Stimulated activated naive CD8-positive, alpha-beta T cell treated with anti-CD3 and anti-CD28 coated beads, Interleukin-15, Interleukin-2, amounts not matched to agents 100 ng/mL and 50 ng/mL, for 24 hours (primary cell): ENCODE data around the gene HPDL.

Experiments
- H3K27ac Mint-ChIP-seq: one replicate; pipeline ENCODE4 v1.8.0; 2021; ENCODE audit warnings: mild to moderate bottlenecking, mixed read lengths
- H3K27me3 Mint-ChIP-seq: one replicate; pipeline ENCODE4 v1.8.0; 2021; ENCODE audit warnings: mixed read lengths
- H3K36me3 Mint-ChIP-seq: one replicate; pipeline ENCODE4 v1.8.0; 2021; ENCODE audit warnings: low read depth, mixed read lengths
- H3K4me1 Mint-ChIP-seq: one replicate; pipeline ENCODE4 v1.8.0; 2021; ENCODE audit warnings: low read depth, mixed read lengths
- H3K4me3 Mint-ChIP-seq: one replicate; pipeline ENCODE4 v1.8.0; 2021; ENCODE audit warnings: mild to moderate bottlenecking, mixed read lengths
- H3K9me3 Mint-ChIP-seq: one replicate; pipeline ENCODE4 v1.8.0; 2021; ENCODE audit warnings: mixed read lengths

HPDL gene

DNA sequence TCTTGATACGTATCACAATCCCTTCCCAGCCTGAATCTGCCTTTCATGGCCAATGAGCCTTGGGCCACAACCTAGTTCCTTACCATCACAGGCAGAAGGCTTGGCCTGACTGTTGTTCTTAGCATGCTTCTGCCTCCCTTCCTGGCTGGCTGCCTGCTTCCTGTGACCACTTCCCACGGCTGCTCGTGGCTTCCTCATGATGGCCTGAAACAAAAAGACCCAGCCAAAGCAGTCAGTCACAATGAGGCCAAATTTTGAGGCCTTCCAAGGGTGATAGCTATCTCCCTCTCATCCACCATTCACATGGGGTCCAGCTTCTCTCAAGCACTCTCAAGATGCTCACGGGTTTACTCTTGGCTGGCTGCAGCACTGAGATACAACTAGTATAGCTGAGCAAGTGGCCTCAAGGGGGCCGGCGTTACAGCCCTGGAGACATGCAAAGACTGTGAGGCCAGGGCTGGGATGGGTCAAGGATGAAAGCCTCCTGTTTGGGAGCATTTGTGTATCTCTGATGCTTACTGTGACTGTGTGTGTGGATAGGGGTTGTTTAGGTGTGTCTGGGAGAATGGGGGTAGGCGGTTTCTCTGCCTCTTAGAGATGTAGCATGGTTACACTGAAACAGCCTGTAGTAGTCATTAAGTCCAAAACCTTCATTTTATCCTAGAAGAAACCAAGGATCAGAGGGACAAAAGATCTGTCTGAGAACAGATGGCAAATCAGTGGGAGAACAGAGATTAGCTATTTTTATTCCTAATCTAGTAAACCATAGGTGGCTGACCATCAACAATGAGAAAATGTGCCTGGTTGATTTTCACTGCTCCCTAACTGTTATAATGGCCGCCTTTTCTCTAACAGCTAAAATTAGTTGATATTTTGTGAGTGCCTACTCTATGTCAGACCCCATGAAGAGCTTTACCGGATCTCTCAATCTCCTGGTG is 7.9 kb downstream of the HPDL start:
- Mint-ChIP-seq H3K36me3 (peaks cover 44% of the 10 kb centered on the region), H3K4me3 (no peak overlapping the region), H3K27ac (peak overlapping the region; percentile 20), H3K27me3 (no peaks in the 10 kb centered on the region), H3K4me1 (peaks cover 29% of the 10 kb centered on the region), H3K9me3 (no peaks in the 10 kb centered on the region)

- Mint-ChIP-seq H3K27ac (no peak overlapping the region), H3K36me3 (peaks cover 45% of the 10 kb centered on the region), H3K27me3 (no peaks in the 10 kb centered on the region), H3K4me3 (no peak overlapping the region), H3K9me3 (no peaks in the 10 kb centered on the region), H3K4me1 (peaks cover 37% of the 10 kb centered on the region)
These were observed 9.2 kb downstream of the HPDL start for GRCh38 chr1:45335855-45336324.

DNA sequence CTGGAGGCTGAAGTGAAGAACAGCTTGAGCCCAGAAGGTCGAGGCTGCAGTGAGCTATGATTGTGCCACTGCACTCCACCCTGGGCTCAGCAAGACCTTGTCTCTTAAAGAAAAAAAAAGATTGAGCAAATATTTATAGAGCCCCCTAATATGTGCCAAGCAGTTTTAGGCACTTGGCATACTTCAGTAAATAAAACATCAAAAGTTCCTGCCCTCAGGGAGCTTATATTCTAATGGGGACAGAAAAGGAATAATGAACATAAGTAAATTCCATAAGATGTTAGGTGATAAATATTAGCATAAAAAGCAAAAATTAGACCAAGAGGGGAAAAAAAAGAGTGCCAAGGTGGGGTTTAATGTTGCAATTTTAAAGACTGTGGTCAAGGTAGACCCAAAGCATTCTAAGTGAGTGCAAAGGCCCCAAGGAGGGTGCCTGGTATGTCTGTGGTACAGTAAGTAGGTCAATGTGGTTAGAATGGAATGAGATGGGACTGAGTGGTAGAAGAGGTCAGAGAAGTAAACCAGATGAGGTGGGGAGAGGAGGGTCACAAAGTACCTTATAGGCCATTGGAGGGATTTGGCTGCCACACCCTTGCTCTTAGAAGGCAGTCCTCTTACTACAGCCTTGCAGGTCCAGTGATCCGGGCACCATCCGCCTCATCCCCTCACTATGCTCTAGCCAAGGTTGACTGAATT is 11.1 kb downstream of the HPDL start:
- peaks cover 61% of the 10 kb centered on the region for H3K36me3 Mint-ChIP-seq
- H3K9me3 Mint-ChIP-seq, result no peaks in the 10 kb centered on the region
- peak overlapping the region; percentile 100 for H3K27ac Mint-ChIP-seq
- no peaks in the 10 kb centered on the region for H3K27me3 Mint-ChIP-seq
- peaks cover 53% of the 10 kb centered on the region for H3K4me1 Mint-ChIP-seq
- H3K4me3 Mint-ChIP-seq, result peak overlapping the region; percentile 99

- Mint-ChIP-seq H3K27ac (peak within 1 kb of the TSS; percentile 100), H3K36me3 (peaks cover 66% of the 10 kb centered on the region), H3K4me3 (peak within 1 kb of the TSS; percentile 99), H3K9me3 (no peaks in the 10 kb centered on the region), H3K4me1 (peaks cover 46% of the 10 kb centered on the region), H3K27me3 (no peaks in the 10 kb centered on the region)
These were observed 13.3 kb downstream of the HPDL start, which contains the start of the genes MUTYH and TOE1 for GRCh38 chr1:45339789-45340558. Gene MUTYH, minus strand, starts transcription at chr1:45340440. Its CDS starts 5,935 bp downstream, at chr1:45334505. Gene TOE1, plus strand, starts transcription at chr1:45340170. Its CDS starts 83 bp downstream, at chr1:45340253.

GRCh38 chr1:45340816-45341466 is 14.2 kb downstream of the HPDL start:
- Mint-ChIP-seq H3K9me3 (no peaks in the 10 kb centered on the region), H3K4me3 (peak overlapping the region; percentile 99), H3K27me3 (no peaks in the 10 kb centered on the region), H3K36me3 (peaks cover 75% of the 10 kb centered on the region), H3K4me1 (peaks cover 46% of the 10 kb centered on the region), H3K27ac (peak overlapping the region; percentile 100)

DNA sequence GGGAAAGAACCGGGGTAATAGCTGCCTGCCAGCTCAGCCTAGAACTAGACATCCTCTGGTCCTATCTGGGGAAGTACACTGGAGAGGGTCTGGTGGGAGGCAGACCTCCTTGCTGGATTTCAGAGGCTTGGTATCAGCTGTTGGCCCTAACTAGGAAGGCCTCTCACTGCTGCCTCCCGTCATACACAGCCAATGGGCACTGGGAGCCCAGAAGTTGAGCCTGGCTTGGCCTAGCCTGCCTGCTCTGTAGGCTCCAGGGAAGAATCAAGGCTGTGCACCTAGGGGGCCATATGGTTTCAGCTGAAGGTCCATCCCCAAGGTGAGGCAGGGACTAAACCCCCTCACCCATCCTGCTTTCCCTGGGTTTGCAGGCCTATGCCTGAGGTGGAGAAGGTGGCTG is 17.8 kb downstream of the HPDL start:
- peaks cover 66% of the 10 kb centered on the region for H3K36me3 Mint-ChIP-seq
- H3K4me1 Mint-ChIP-seq, result peaks cover 31% of the 10 kb centered on the region
- no peak overlapping the region for H3K4me3 Mint-ChIP-seq
- H3K9me3 Mint-ChIP-seq, result no peaks in the 10 kb centered on the region
- no peak overlapping the region for H3K27ac Mint-ChIP-seq
- H3K27me3 Mint-ChIP-seq, result no peaks in the 10 kb centered on the region

DNA sequence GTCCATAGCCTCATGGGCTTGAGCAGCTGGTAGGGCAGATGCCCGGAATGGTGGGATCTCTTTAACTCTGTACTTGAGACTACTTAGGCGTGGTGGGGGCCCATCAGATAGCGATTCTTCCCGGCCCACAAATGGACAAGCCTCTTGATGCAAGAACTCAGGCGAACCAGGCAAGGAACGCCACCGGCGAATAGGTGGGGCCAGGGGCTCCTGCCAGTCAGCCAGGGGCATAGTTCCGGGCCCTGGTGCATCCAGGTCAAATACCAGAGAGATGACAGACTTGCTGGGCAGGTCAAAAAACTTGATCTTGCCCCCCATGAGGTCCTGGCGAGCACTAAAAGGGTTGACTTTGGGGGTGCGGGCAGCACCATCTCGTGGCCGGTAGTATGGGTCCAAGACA is 18.3 kb downstream of the HPDL start:
- no peak overlapping the region for H3K4me3 Mint-ChIP-seq
- no peak overlapping the region for H3K27ac Mint-ChIP-seq
- H3K9me3 Mint-ChIP-seq, result no peaks in the 10 kb centered on the region
- H3K4me1 Mint-ChIP-seq, result peaks cover 28% of the 10 kb centered on the region
- H3K27me3 Mint-ChIP-seq, result no peaks in the 10 kb centered on the region
- peaks cover 63% of the 10 kb centered on the region for H3K36me3 Mint-ChIP-seq

- Mint-ChIP-seq H3K27me3 (no peaks in the 10 kb centered on the region), H3K27ac (no peak overlapping the region), H3K4me3 (no peak overlapping the region), H3K4me1 (peaks cover 16% of the 10 kb centered on the region), H3K9me3 (no peaks in the 10 kb centered on the region), H3K36me3 (peaks cover 49% of the 10 kb centered on the region)
These were observed 19.8 kb downstream of the HPDL start for GRCh38 chr1:45346473-45346872.

DNA sequence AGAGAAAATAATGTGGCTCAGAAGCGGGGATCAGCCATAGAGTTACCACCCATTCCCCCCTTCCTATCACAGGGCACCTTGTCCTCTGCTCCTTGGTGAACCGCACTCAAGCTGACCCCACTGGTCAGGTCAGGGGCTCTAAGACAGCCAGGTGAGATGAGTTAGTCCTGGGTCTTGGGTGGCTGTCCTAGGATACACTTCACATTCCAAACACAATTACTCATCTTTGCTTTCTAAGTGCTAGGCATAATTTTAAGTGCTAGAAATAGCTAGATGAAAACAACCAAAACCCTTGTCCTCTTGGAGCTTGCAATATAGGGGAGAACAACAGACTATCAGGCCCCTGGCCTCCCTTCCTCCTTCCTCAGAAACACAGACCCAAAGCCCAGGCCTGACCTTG is 21.3 kb downstream of the HPDL start:
- Mint-ChIP-seq H3K27me3 (no peaks in the 10 kb centered on the region), H3K9me3 (no peaks in the 10 kb centered on the region), H3K27ac (no peak overlapping the region), H3K4me1 (peaks cover 4% of the 10 kb centered on the region), H3K36me3 (peaks cover 34% of the 10 kb centered on the region), H3K4me3 (no peak overlapping the region)

DNA sequence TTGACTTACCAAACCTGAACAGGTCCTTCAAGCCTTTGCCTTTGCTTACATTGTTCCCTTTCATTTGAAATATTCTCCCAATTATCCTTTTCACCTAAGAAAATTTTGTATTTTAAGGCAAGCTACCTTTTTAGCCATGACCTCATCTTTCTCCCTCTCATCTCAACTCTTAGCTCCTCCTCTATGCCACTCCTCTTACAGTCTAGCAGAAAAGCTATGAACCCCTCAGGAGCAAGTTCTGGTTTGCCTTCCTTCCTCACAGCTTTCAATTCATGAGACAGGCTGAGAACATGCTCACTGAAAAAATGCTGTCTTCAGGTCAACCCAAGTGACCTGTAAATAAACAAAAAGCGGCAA is 21.9 kb downstream of the HPDL start:
- Mint-ChIP-seq H3K36me3 (peaks cover 28% of the 10 kb centered on the region), H3K4me3 (no peak overlapping the region), H3K27me3 (no peaks in the 10 kb centered on the region), H3K27ac (no peak overlapping the region), H3K4me1 (peaks cover 4% of the 10 kb centered on the region), H3K9me3 (no peaks in the 10 kb centered on the region)

DNA sequence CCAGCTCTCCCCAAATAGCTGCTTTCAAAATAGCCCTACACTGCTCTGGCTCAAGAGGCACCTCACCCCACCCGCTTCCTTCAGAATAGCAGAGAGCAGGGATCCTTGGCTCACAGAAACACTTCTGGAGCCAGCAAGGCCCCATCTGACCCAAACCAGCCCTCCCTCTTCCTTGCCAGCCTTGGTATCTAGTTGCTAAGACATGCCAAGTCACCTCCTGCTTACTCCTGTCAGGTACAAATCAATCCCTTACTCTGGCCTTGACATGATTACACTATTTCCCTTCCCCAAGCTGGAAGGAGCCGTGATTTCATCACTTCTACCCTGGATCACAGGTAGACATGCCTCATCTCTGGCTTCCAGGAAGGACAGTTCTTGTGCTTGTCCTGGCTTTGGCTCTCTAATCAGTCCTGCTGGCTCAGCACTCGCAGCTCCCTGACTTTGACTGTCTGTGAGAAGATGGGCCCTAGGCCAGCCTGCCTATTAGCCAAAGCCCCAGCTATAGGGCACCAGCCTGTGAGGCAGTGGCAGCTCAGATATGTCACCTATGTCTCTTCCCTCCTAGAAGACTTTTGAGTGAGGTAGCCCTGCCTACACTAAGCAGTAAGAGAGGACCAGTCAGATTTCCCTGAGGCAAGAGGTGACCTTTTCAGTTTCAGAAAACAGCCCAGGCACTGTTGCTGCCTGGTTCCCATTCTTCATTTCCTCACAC is 22.4 kb downstream of the HPDL start:
- H3K4me1 Mint-ChIP-seq, result peaks cover 4% of the 10 kb centered on the region
- H3K4me3 Mint-ChIP-seq, result no peak overlapping the region
- no peaks in the 10 kb centered on the region for H3K9me3 Mint-ChIP-seq
- peaks cover 23% of the 10 kb centered on the region for H3K36me3 Mint-ChIP-seq
- H3K27ac Mint-ChIP-seq, result peak overlapping the region; percentile 8
- H3K27me3 Mint-ChIP-seq, result no peaks in the 10 kb centered on the region

GRCh38 chr1:45351508-45351907 is 24.8 kb downstream of the HPDL start:
- H3K27me3 Mint-ChIP-seq, result no peaks in the 10 kb centered on the region
- no peaks in the 10 kb centered on the region for H3K9me3 Mint-ChIP-seq
- H3K36me3 Mint-ChIP-seq, result peaks cover 4% of the 10 kb centered on the region
- no peak overlapping the region for H3K27ac Mint-ChIP-seq
- no peak overlapping the region for H3K4me3 Mint-ChIP-seq
- H3K4me1 Mint-ChIP-seq, result peaks cover 7% of the 10 kb centered on the region

GRCh38 chr1:45353685-45354084 is 27.0 kb downstream of the HPDL start:
- Mint-ChIP-seq H3K4me3 (no peak overlapping the region), H3K27ac (no peak overlapping the region), H3K36me3 (no peaks in the 10 kb centered on the region), H3K9me3 (no peaks in the 10 kb centered on the region), H3K4me1 (peaks cover 7% of the 10 kb centered on the region), H3K27me3 (no peaks in the 10 kb centered on the region)

DNA sequence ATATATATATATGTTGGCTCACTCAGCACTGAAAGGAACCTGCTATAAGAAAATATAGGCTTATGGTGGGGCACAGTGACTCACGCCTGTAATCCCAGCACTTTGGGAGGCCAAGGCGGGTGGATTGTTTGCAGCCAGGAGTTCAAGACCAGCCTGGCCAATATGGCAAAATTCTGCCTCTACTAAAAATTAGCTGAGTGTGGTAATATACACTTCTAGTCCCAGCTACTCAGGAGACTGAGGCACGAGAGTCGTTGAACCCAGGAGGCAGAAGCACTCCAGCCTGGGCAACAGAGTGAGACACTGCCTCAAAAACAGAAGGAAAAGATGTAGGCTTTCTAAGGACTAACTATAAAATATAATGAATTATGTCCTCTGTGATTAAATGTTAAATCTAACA is 28.1 kb downstream of the HPDL start:
- Mint-ChIP-seq H3K4me3 (no peak overlapping the region), H3K27me3 (no peaks in the 10 kb centered on the region), H3K9me3 (no peaks in the 10 kb centered on the region), H3K27ac (no peak overlapping the region), H3K4me1 (peaks cover 4% of the 10 kb centered on the region), H3K36me3 (no peaks in the 10 kb centered on the region)
